HEK293 (cell line): ENCODE measurements around the gene LAMA4.

Experiments
- CTCF ChIA-PET: fragments of 350-600 bp; formaldehyde crosslinking; extraction: SDS; loops from one replicate; lab custom pipeline; 2021; ENCODE audit warnings: antibody characterized with exemption; lab: Yijun Ruan, JAX
- POLR2A ChIA-PET: fragments of 300-600 bp; formaldehyde crosslinking; extraction: SDS; loops from one replicate; lab custom pipeline; 2020; ENCODE audit warnings: antibody characterized with exemption, inconsistent platforms; lab: Yijun Ruan, JAX
- H3K27ac ChIP-seq: fragments of 200-500 bp; sonication (Bioruptor generic); 2 replicates; pipeline ENCODE4 v1.5.1; 2014; ENCODE audit warnings: low read depth, low read length, control low read depth, inconsistent platforms; ENCODE audit errors: extremely low read depth
- H3K36me3 ChIP-seq, 2 experiments: fragments of 200-500 bp in 1 of 2; sonication (Bioruptor generic) in 1 of 2; 1 replicate in 1 of 2; 2 replicates in 1 of 2; pipeline ENCODE4 v1.5.1; 2014 to 2017; ENCODE audit warnings: inconsistent platforms in 2 of 2, low read length in 2 of 2; ENCODE audit not compliant: control insufficient read depth in 2 of 2, insufficient read depth in 1 of 2
- H3K4me1 ChIP-seq: fragments of 200-500 bp; sonication (Bioruptor generic); 2 replicates; pipeline ENCODE4 v1.5.1; 2014; ENCODE audit warnings: mild to moderate bottlenecking, low read length, inconsistent platforms; ENCODE audit not compliant: control insufficient read depth, insufficient read depth
- H3K4me3 ChIP-seq: 2 replicates; pipeline ENCODE4 v1.5.1; 2011; ENCODE audit warnings: low read depth, mild to moderate bottlenecking, control low read depth, low read length, moderate library complexity
- H3K9me3 ChIP-seq: fragments of 200-500 bp; sonication (Bioruptor generic); 2 replicates; pipeline ENCODE4 v1.5.1; 2014; ENCODE audit warnings: low read depth, low read length, inconsistent platforms; ENCODE audit not compliant: control insufficient read depth, insufficient read depth
- KLF7 ChIP-seq: fragments of 450-650 bp; formaldehyde crosslinking; IDR thresholded peaks from 2 replicates; pipeline ENCODE4 v1.5.1; 2016; ENCODE audit warnings: missing biosample characterization, missing genetic modification characterization, borderline replicate concordance
- PRDM2 ChIP-seq: fragments of 450-650 bp; formaldehyde crosslinking; IDR thresholded peaks from 2 replicates; pipeline ENCODE4 v1.5.1; 2016; ENCODE audit warnings: missing biosample characterization, missing genetic modification characterization, borderline replicate concordance
- PRDM4 ChIP-seq: fragments of 450-650 bp; formaldehyde crosslinking; IDR thresholded peaks from 2 replicates; pipeline ENCODE4 v1.5.1; 2017; ENCODE audit warnings: missing biosample characterization, missing genetic modification characterization
- TSHZ1 ChIP-seq: fragments of 450-650 bp; formaldehyde crosslinking; IDR thresholded peaks from 2 replicates; pipeline ENCODE4 v1.5.1; 2016; ENCODE audit warnings: missing biosample characterization, missing genetic modification characterization, borderline replicate concordance
- ZBTB7A ChIP-seq: fragments of 450-650 bp; formaldehyde crosslinking; IDR thresholded peaks from 2 replicates; pipeline ENCODE4 v1.5.1; 2016; ENCODE audit warnings: low read depth, missing biosample characterization, missing genetic modification characterization
- ZNF146 ChIP-seq: fragments of 450-650 bp; formaldehyde crosslinking; IDR thresholded peaks from 2 replicates; pipeline ENCODE4 v1.5.1; 2016; ENCODE audit warnings: missing biosample characterization, missing genetic modification characterization
- ZNF214 ChIP-seq: fragments of 450-650 bp; formaldehyde crosslinking; IDR thresholded peaks from 2 replicates; pipeline ENCODE4 v1.5.1; 2017; ENCODE audit warnings: missing biosample characterization, mild to moderate bottlenecking, missing genetic modification characterization, borderline replicate concordance
- ZNF302 ChIP-seq: fragments of 450-650 bp; formaldehyde crosslinking; IDR thresholded peaks from 2 replicates; pipeline ENCODE4 v1.5.1; 2016; ENCODE audit warnings: missing biosample characterization, missing genetic modification characterization, low read depth
- ZNF341 ChIP-seq: fragments of 450-650 bp; formaldehyde crosslinking; IDR thresholded peaks from 2 replicates; pipeline ENCODE4; 2016; ENCODE audit warnings: low read depth, missing biosample characterization, missing genetic modification characterization
- ZNF433 ChIP-seq: fragments of 450-650 bp; formaldehyde crosslinking; IDR thresholded peaks from 2 replicates; pipeline ENCODE4 v1.5.1; 2016; ENCODE audit warnings: missing biosample characterization, missing genetic modification characterization, low read depth
- ZNF48 ChIP-seq: fragments of 450-650 bp; formaldehyde crosslinking; IDR thresholded peaks from 2 replicates; pipeline ENCODE4 v1.5.1; 2016; ENCODE audit warnings: missing biosample characterization, missing genetic modification characterization
- ZNF600 ChIP-seq: fragments of 450-650 bp; formaldehyde crosslinking; IDR thresholded peaks from 2 replicates; pipeline ENCODE4 v1.5.1; 2016; ENCODE audit warnings: missing biosample characterization, missing genetic modification characterization
- ZNF621 ChIP-seq: fragments of 450-650 bp; formaldehyde crosslinking; IDR thresholded peaks from 2 replicates; pipeline ENCODE4 v1.5.1; 2017; ENCODE audit warnings: missing biosample characterization, missing genetic modification characterization
- ZNF777 ChIP-seq: fragments of 450-650 bp; formaldehyde crosslinking; IDR thresholded peaks from 2 replicates; pipeline ENCODE4 v1.5.1; 2017; ENCODE audit warnings: missing biosample characterization, missing genetic modification characterization, borderline replicate concordance
- ZSCAN16 ChIP-seq: fragments of 450-650 bp; formaldehyde crosslinking; IDR thresholded peaks from 2 replicates; pipeline ENCODE4 v1.5.1; 2016; ENCODE audit warnings: missing biosample characterization, missing genetic modification characterization
- ZSCAN23 ChIP-seq: fragments of 450-650 bp; formaldehyde crosslinking; IDR thresholded peaks from 2 replicates; pipeline ENCODE4 v1.5.1; 2016; ENCODE audit warnings: missing biosample characterization, missing genetic modification characterization

LAMA4 gene

GRCh38 chr6:112268019-112268418, 13.7 kb upstream of the LAMA4 start (continued):
- TF ChIP-seq ZSCAN23 (no peak), ZNF146 (no peak), ZNF777 (tag by site-specific recombination) (no peak), ZNF600 (tag by site-specific recombination) (no peak), ZBTB7A (no peak), ZNF341 (tag by site-specific recombination) (no peak), PRDM4 (tag by site-specific recombination) (no peak), ZNF302 (tag by site-specific recombination) (no peak), ZNF621 (tag by site-specific recombination) (no peak), ZNF214 (tag by site-specific recombination) (no peak), PRDM2 (tag by site-specific recombination) (no peak), ZNF48 (tag by site-specific recombination) (no peak)

- ChIA-PET POLR2A (interaction anchor here (0.7 kb wide), 1 partner anchor 11 kb away, joined by 3 read pairs; the partner anchor contains the start of gene LAMA4), CTCF (interaction anchor here (0.8 to 5.6 kb wide), 5 partner anchors 11 to 89 kb away, joined by 3 to 58 read pairs (median 13); partner anchors contain the start of gene LAMA4)
- H3K27ac ChIP-seq = no peak overlapping the region
- H3K4me3 ChIP-seq = no peak overlapping the region
- H3K9me3 ChIP-seq = no peaks in the 10 kb centered on the region
- no peak for TF ChIP-seq ZSCAN16 (tag by site-specific recombination)
- TF ChIP-seq TSHZ1 (tag by site-specific recombination) = no peak
- TF ChIP-seq ZNF433 (tag by site-specific recombination) = no peak
- TF ChIP-seq KLF7 = no peak
- H3K4me1 ChIP-seq = no peaks in the 10 kb centered on the region
- no peaks in the 10 kb centered on the region for H3K36me3 ChIP-seq
Measured at GRCh38 chr6:112266331-112266730, 12.0 kb upstream of the LAMA4 start.
